Liver (tissue), 9 donors: ENCODE measurements around the gene ZKSCAN3. TPM values are rescaled to one million over a fixed set of nuclear protein-coding genes. Genes with fewer than 3 reads are reported as not detected.

Source experiments
- DNase-seq: peaks from one replicate; pipeline ENCODE4 v3.0.0-alpha.2; 2017; ENCODE audit warnings: low spot score
- H3K27ac ChIP-seq, 2 donors: one replicate each; pipeline ENCODE4 v1.7.0; 2013; ENCODE audit warnings: inconsistent platforms in 2 of 2, low read length in 2 of 2, control low read depth in 1 of 2, low read depth in 1 of 2, mild to moderate bottlenecking in 1 of 2
- H3K27me3 ChIP-seq, 4 donors: one replicate each; pipeline versions ENCODE4 v1.6.1 to v1.7.0; 2013; ENCODE audit warnings: low read length in 3 of 4, inconsistent platforms in 1 of 4, mild to moderate bottlenecking in 1 of 4, moderate library complexity in 1 of 4; ENCODE audit not compliant: control insufficient read depth in 4 of 4, insufficient read depth in 4 of 4
- H3K36me3 ChIP-seq, 4 donors: one replicate each; pipeline versions ENCODE4 v1.6.1 to v1.7.0; 2013; ENCODE audit warnings: low read length in 3 of 4, mild to moderate bottlenecking in 3 of 4, low read depth in 1 of 4, moderate library complexity in 1 of 4; ENCODE audit not compliant: control insufficient read depth in 4 of 4, insufficient read depth in 3 of 4
- H3K4me1 ChIP-seq, 4 donors: one replicate each; pipeline versions ENCODE4 v1.6.1 to v1.7.0; 2013; ENCODE audit warnings: low read length in 3 of 4, mild to moderate bottlenecking in 3 of 4, moderate library complexity in 1 of 4; ENCODE audit not compliant: control insufficient read depth in 4 of 4, insufficient read depth in 4 of 4
- H3K4me3 ChIP-seq, 3 donors: one replicate each; pipeline versions ENCODE4 v1.6.1 to v1.7.0; 2013; ENCODE audit warnings: low read length in 3 of 3, control low read depth in 1 of 3, low read depth in 1 of 3, mild to moderate bottlenecking in 1 of 3
- H3K9ac ChIP-seq, 2 donors: one replicate each; pipeline ENCODE4 v1.7.0; 2013; ENCODE audit warnings: low read length in 2 of 2, mild to moderate bottlenecking in 2 of 2, moderate library complexity in 2 of 2, control low read depth in 1 of 2, low read depth in 1 of 2
- H3K9me3 ChIP-seq, 4 donors: one replicate each; pipeline versions ENCODE4 v1.6.1 to v1.7.0; 2013; ENCODE audit warnings: low read length in 3 of 4; ENCODE audit not compliant: control insufficient read depth in 4 of 4
- EGR1 ChIP-seq, 2 donors: IDR thresholded peaks; 2 replicates each; pipeline ENCODE4 v1.6.1; 2016 to 2018; ENCODE audit warnings: antibody characterized with exemption in 2 of 2, low read depth in 2 of 2
- FOXA1 ChIP-seq: IDR thresholded peaks from 2 replicates; pipeline ENCODE4 v1.6.1; 2016; ENCODE audit warnings: antibody characterized with exemption
- FOXA2 ChIP-seq: IDR thresholded peaks from 2 replicates; pipeline ENCODE4 v1.6.1; 2016; ENCODE audit warnings: antibody characterized with exemption
- GABPA ChIP-seq, 2 donors: IDR thresholded peaks in 1 of 2; conservative IDR thresholded peaks in 1 of 2; 2 replicates each; pipeline ENCODE4 v1.6.1; 2016; ENCODE audit warnings: antibody characterized with exemption in 2 of 2, mild to moderate bottlenecking in 1 of 2, moderate library complexity in 1 of 2
- HNF4A ChIP-seq, 2 donors: conservative IDR thresholded peaks; 2 replicates each; pipeline ENCODE4 v1.6.1; 2016; ENCODE audit warnings: antibody characterized with exemption in 2 of 2, mild to moderate bottlenecking in 2 of 2
- HNF4G ChIP-seq: IDR thresholded peaks from 2 replicates; pipeline ENCODE4 v1.6.1; 2016; ENCODE audit warnings: antibody characterized with exemption
- JUND ChIP-seq, 2 donors: IDR thresholded peaks; 2 replicates each; pipeline ENCODE4 v1.6.1; 2016; ENCODE audit warnings: antibody characterized with exemption in 2 of 2
- NR2F2 ChIP-seq: IDR thresholded peaks from 2 replicates; pipeline ENCODE4 v1.6.1; 2016; ENCODE audit warnings: antibody characterized with exemption
- RAD21 ChIP-seq, 2 donors: IDR thresholded peaks; 2 replicates each; pipeline ENCODE4 v1.6.1; 2016; ENCODE audit warnings: antibody characterized with exemption in 2 of 2, mild to moderate bottlenecking in 2 of 2
- REST ChIP-seq: IDR thresholded peaks from 2 replicates; pipeline ENCODE4 v1.6.1; 2016; ENCODE audit warnings: antibody characterized with exemption, mild to moderate bottlenecking
- RXRA ChIP-seq, 2 donors: IDR thresholded peaks; 2 replicates each; pipeline ENCODE4 v1.6.1; 2017 to 2018; ENCODE audit warnings: antibody characterized with exemption in 2 of 2, mild to moderate bottlenecking in 1 of 2
- SP1 ChIP-seq: IDR thresholded peaks from 2 replicates; pipeline ENCODE4 v1.6.1; 2018; ENCODE audit warnings: antibody characterized with exemption, mild to moderate bottlenecking
- TAF1 ChIP-seq: conservative IDR thresholded peaks from 2 replicates; pipeline ENCODE4 v1.6.1; 2016; ENCODE audit warnings: antibody characterized with exemption, mild to moderate bottlenecking
- YY1 ChIP-seq: IDR thresholded peaks from 2 replicates; pipeline ENCODE4 v1.6.1; 2016; ENCODE audit warnings: antibody characterized with exemption, mild to moderate bottlenecking
- ZBTB33 ChIP-seq: IDR thresholded peaks from 2 replicates; pipeline ENCODE4 v1.6.1; 2016; ENCODE audit warnings: antibody characterized with exemption
- WGBS: extraction: QIAGEN DNeasy Blood & Tissue Kit; methylation state at CpG from one replicate; pipeline ENCODE4 v1.1.7; 2013; 5-methylcytosine and 5-hydroxymethylcytosine counted together
- polyA plus RNA-seq, 2 donors: library from polyadenylated mRNA; stranded (reverse) in 1 of 2; unstranded in 1 of 2; fragments of 200-250 nt in 1 of 2; fragments of >200 nt in 1 of 2; fragmentation: Nextera tagmentation in 1 of 2; extraction: Ambion mirVana in 1 of 2; gene quantifications; one replicate each; pipeline versions ENCODE4 v1.2.1 to v1.2.3, GENCODE V29; 2013 to 2015
- total RNA-seq, 2 donors: library from RNA; depleted of rRNA; stranded (reverse); fragments of >200 nt; gene quantifications; one replicate each; pipeline ENCODE4 v1.2.3, GENCODE V29; 2014
- TF ChIP-seq, protein P1 (sequence below): IDR thresholded peaks from 2 replicates; pipeline ENCODE4 v1.6.1; 2016; ENCODE audit warnings: antibody characterized with exemption
- TF ChIP-seq, protein P2 (sequence below): fragments of 150-350 bp; IDR thresholded peaks from 2 replicates; pipeline ENCODE4 v1.5.1; 2017; ENCODE audit warnings: improper control_type of control experiment, low read depth, low read length; ENCODE audit not compliant: missing input control
- TF ChIP-seq, protein P3 (sequence below): IDR thresholded peaks from 2 replicates; pipeline ENCODE4 v1.6.1; 2016; ENCODE audit warnings: antibody characterized with exemption
- donor health status: healthy.
- donor health status: healthy.
- donor health status: healthy.
- donor health status: healthy.
- donor health status: healthy.

The ZKSCAN3 gene
- total and polyA plus RNA-seq, 4 donors = 0.93 to 8.8 (median 1.9) TPM

- Histone ChIP-seq H3K36me3 (peaks cover 0 to 29% (median 7%) of the 10 kb centered on the region in 4 donors), H3K27ac (peak overlapping the region; percentile 63 to 79), H3K4me1 (peaks cover 0 to 15% (median 7%) of the 10 kb centered on the region in 4 donors), H3K4me3 (peak overlapping the region; percentile 52 to 77 (median 63)), H3K9me3 (no peaks in the 10 kb centered on the region), H3K9ac (peak overlapping the region; percentile 35 to 82), H3K27me3 (no peaks in the 10 kb centered on the region)
- peak; percentile 84 for DNase-seq
- TF ChIP-seq REST = no peak
- peak; percentile 60 to 90 for TF ChIP-seq GABPA (IDR thresholded peaks at IDR 0.05 in 1 of 2, conservative IDR thresholded peaks at IDR 0.05 in 1 of 2)
- TF ChIP-seq JUND (IDR thresholded peaks at IDR 0.05) = peak; percentile 14 to 28
- peak; percentile 62 for TF ChIP-seq SP1
- no peak for TF ChIP-seq FOXA1
- peak; percentile 60 to 64 for TF ChIP-seq RXRA (IDR thresholded peaks at IDR 0.05)
- TF ChIP-seq ZBTB33 = peak; percentile 67
- TF ChIP-seq HNF4G = peak; percentile 33
- TF ChIP-seq NR2F2 = peak; percentile 99
- TF ChIP-seq FOXA2 = no peak
- TF ChIP-seq RAD21 (IDR thresholded peaks at IDR 0.05) = peak; percentile 66 to 68
- TF ChIP-seq, protein P1, sequence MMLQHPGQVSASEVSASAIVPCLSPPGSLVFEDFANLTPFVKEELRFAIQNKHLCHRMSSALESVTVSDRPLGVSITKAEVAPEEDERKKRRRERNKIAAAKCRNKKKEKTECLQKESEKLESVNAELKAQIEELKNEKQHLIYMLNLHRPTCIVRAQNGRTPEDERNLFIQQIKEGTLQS = no peak
- no peak for TF ChIP-seq EGR1 (IDR thresholded peaks at IDR 0.05; ENCODE audit: low read depth in 2 of 2)
- TF ChIP-seq, protein P2, sequence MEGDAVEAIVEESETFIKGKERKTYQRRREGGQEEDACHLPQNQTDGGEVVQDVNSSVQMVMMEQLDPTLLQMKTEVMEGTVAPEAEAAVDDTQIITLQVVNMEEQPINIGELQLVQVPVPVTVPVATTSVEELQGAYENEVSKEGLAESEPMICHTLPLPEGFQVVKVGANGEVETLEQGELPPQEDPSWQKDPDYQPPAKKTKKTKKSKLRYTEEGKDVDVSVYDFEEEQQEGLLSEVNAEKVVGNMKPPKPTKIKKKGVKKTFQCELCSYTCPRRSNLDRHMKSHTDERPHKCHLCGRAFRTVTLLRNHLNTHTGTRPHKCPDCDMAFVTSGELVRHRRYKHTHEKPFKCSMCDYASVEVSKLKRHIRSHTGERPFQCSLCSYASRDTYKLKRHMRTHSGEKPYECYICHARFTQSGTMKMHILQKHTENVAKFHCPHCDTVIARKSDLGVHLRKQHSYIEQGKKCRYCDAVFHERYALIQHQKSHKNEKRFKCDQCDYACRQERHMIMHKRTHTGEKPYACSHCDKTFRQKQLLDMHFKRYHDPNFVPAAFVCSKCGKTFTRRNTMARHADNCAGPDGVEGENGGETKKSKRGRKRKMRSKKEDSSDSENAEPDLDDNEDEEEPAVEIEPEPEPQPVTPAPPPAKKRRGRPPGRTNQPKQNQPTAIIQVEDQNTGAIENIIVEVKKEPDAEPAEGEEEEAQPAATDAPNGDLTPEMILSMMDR = peak; percentile 46
- TF ChIP-seq HNF4A (conservative IDR thresholded peaks at IDR 0.05) = peak; percentile 80 to 81
- peak; percentile 71 for TF ChIP-seq YY1
- TF ChIP-seq, protein P3, sequence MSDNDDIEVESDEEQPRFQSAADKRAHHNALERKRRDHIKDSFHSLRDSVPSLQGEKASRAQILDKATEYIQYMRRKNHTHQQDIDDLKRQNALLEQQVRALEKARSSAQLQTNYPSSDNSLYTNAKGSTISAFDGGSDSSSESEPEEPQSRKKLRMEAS = peak; percentile 93
- peak; percentile 63 for TF ChIP-seq TAF1
- WGBS = 15% methylated on average over 31 of the region's 31 CpGs
These were observed 33.7 kb downstream of the ZKSCAN3 start for GRCh38 chr6:28383235-28384142.
